D341Med (cell line): Measurements from ENCODE around the gene LCE3B.

Source experiments
- DNase-seq: peaks from one replicate; pipeline ENCODE4 v3.0.0; 2012; ENCODE audit warnings: low spot score

Gene LCE3B

DNA sequence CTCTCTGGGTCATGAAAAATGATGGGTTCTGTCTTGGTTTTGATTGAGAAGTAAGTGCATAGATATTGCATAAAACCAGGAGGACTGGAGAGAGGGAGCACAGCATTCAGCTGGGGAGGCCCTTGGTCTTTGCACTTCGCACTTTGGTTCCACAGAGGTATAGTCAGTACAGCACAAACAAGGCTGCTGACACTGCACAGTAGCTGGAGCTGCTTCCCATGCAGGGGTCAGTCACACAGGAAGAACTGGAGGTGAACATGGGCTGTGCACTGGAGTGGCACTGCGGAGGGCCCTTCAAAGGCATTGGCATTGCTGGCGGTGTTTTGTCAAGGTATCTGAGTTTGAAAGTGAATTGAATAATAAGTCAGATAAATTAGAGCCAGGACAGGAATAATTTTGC lies 45.0 kb downstream of the LCE3B start:
- no peak for DNase-seq

DNA sequence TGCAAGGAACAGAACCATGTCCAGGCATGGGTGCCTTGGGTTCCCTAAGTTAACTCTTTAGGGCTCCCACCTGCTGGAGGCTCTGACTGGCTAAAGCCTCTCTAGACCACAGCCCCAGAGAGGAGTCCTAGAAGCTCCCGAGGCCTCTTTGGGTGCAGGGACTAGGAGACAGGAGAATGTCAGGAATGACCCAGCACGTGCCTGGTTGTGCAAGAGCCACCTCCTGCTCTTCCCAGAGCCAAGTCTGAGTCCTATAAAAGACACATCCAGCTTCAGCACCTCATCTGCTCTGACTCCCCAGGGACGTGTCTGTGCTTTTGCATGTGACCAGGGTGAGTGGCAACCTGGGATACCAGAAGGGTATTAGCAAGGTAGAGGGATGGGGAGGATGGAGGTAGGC lies 49.5 kb downstream of the LCE3B start, which contains the start of gene LCE2D:
Gene LCE2D, plus strand, starts transcription at position 283 of the 400 bp plus-strand sequence. CDS start 726 bp downstream, outside the sequence.
- DNase-seq = no peak
